Stimulated activated CD4-positive, alpha-beta T cell treated with anti-CD3 and anti-CD28 coated beads, Interleukin-12 subunit alpha, Interleukin-12 subunit beta, amount 100 ng/mL, for 48 hours (primary cell): ENCODE measurements around the gene BCAS1.

Experiments used
- DNase-seq, 3 donors: peaks; one replicate each; pipeline ENCODE4 v3.0.0-alpha.2; 2020; ENCODE audit warnings: low read depth in 2 of 3, low spot score in 1 of 3

The BCAS1 gene

DNA sequence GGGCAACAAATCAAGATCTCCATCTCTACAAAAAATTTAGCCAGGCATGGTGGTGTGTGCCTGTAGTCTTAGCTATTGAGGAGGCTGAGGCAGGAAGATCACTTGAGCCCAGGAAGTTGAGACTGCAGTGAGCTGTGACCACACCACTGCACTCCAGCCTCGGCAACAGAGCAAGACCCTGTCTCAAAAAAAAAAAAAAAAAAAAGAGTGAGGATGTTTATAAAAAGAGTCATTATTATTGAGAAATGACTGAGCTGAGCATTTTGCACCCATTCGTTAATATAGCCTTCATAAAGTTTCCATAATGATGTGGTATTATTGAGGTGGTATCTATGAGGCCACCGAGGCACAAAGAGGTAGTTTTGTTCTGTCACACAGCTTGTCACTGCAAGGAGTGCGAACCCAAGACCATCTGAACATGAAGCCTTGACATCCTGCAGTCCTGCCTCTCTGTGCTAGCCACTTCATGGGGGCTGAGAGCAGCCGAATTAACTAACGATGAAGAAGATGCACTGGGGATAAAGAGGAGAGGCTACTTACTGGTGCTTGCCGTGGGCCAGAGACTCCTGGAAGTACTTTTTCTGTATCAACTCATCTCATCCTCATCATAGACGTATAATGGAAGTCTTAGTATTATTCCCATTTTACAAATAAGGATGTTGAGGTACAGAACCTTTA is 175.5 kb downstream of the BCAS1 start:
- no peak for DNase-seq
